SK-N-SH treated with all-trans-retinoic acid at 6 μM for 48 hours (cell line): Measurements from ENCODE around the gene PGP.

Experiments
- ATAC-seq: fragments of 200-7000 bp; cut with Tn5 transposase; 3 replicates; pipeline ENCODE4 v1.9.1; 2020; ENCODE audit warnings: mild to moderate bottlenecking, moderate library complexity
- ARNTL ChIP-seq: fragments of 450-650 bp; formaldehyde crosslinking; IDR thresholded peaks from 2 replicates; pipeline ENCODE4 v1.5.0; 2020; ENCODE audit warnings: low read depth, mild to moderate bottlenecking, moderate library complexity, borderline replicate concordance
- BACH2 ChIP-seq: fragments of 250-450 bp; sonication (Bioruptor Pico); IDR thresholded peaks from 2 replicates; pipeline ENCODE4 v1.9.0; 2021; ENCODE audit warnings: mild to moderate bottlenecking, borderline replicate concordance
- CREB5 ChIP-seq: fragments of 250-450 bp; sonication (Bioruptor Pico); IDR thresholded peaks from 2 replicates; pipeline ENCODE4 v1.5.1; 2020; ENCODE audit warnings: low read depth, mild to moderate bottlenecking, moderate library complexity
- CSDC2 ChIP-seq: fragments of 250-450 bp; sonication (Bioruptor Pico); IDR thresholded peaks from 2 replicates; pipeline ENCODE4 v1.5.0; 2020; ENCODE audit warnings: mild to moderate bottlenecking, moderate library complexity
- GLIS3 ChIP-seq: fragments of 250-450 bp; sonication (Bioruptor Pico); IDR thresholded peaks from 2 replicates; pipeline ENCODE4 v1.5.0; 2020; ENCODE audit warnings: mild to moderate bottlenecking, moderate library complexity
- ISL1 ChIP-seq: fragments of 250-450 bp; sonication (Bioruptor Pico); IDR thresholded peaks from 2 replicates; pipeline ENCODE4 v2.1.2; 2022; ENCODE audit warnings: mild to moderate bottlenecking, moderate library complexity
- OSR1 ChIP-seq: fragments of 250-450 bp; sonication (Bioruptor Pico); IDR thresholded peaks from 2 replicates; pipeline ENCODE4 v1.8.0; 2022; ENCODE audit warnings: moderate library complexity, mild to moderate bottlenecking, inconsistent platforms
- PATZ1 ChIP-seq: fragments of 250-450 bp; sonication (Bioruptor Pico); IDR thresholded peaks from 2 replicates; pipeline ENCODE4 v1.8.0; 2020; ENCODE audit warnings: mild to moderate bottlenecking, moderate library complexity, borderline replicate concordance
- POU6F1 ChIP-seq: fragments of 250-450 bp; sonication (Bioruptor Pico); IDR thresholded peaks from 2 replicates; pipeline ENCODE4 v1.8.0; 2021; ENCODE audit warnings: low read depth, mild to moderate bottlenecking, moderate library complexity, borderline replicate concordance
- PPARA ChIP-seq: fragments of 250-450 bp; sonication (Bioruptor Pico); IDR thresholded peaks from 2 replicates; pipeline ENCODE4 v1.5.0; 2020; ENCODE audit warnings: mild to moderate bottlenecking, borderline replicate concordance
- RARB ChIP-seq: fragments of 250-450 bp; sonication (Bioruptor Pico); IDR thresholded peaks from 2 replicates; pipeline ENCODE4 v1.8.0; 2021; ENCODE audit warnings: mild to moderate bottlenecking, moderate library complexity
- SNAI2 ChIP-seq: fragments of 250-450 bp; sonication (Bioruptor Pico); IDR thresholded peaks from 2 replicates; pipeline ENCODE4 v1.5.0; 2020; ENCODE audit warnings: mild to moderate bottlenecking, moderate library complexity
- TCF4 ChIP-seq: fragments of 250-450 bp; sonication (Bioruptor Pico); IDR thresholded peaks from 2 replicates; pipeline ENCODE4 v1.8.0; 2021; ENCODE audit warnings: mild to moderate bottlenecking, moderate library complexity, borderline replicate concordance
- TOX ChIP-seq: fragments of 250-450 bp; sonication (Bioruptor Pico); IDR thresholded peaks from 2 replicates; pipeline ENCODE4 v1.8.0; 2021; ENCODE audit warnings: mild to moderate bottlenecking, moderate library complexity, borderline replicate concordance
- TSHZ2 ChIP-seq: fragments of 250-450 bp; sonication (Bioruptor Pico); IDR thresholded peaks from 2 replicates; pipeline ENCODE4 v1.5.0; 2020; ENCODE audit warnings: mild to moderate bottlenecking, moderate library complexity
- ZC3H10 ChIP-seq: fragments of 250-450 bp; sonication (Bioruptor Pico); IDR thresholded peaks from 2 replicates; pipeline ENCODE4 v1.5.1; 2021; ENCODE audit warnings: mild to moderate bottlenecking, moderate library complexity
- ZFP3 ChIP-seq: fragments of 250-450 bp; sonication (Bioruptor Pico); IDR thresholded peaks from 2 replicates; pipeline ENCODE4 v1.5.0; 2020; ENCODE audit warnings: mild to moderate bottlenecking, moderate library complexity
- ZNF565 ChIP-seq: fragments of 450-650 bp; formaldehyde crosslinking; conservative IDR thresholded peaks from 2 replicates; pipeline ENCODE4 v1.5.0; 2020; ENCODE audit warnings: low read depth, mild to moderate bottlenecking, moderate library complexity
- ZNF70 ChIP-seq: fragments of 450-650 bp; formaldehyde crosslinking; IDR thresholded peaks from 2 replicates; pipeline ENCODE4 v1.5.0; 2020; ENCODE audit warnings: mild to moderate bottlenecking, moderate library complexity

The PGP gene

GRCh38 chr16:2180962-2181923 lies 33.4 kb downstream of the PGP start (continued):
- TF ChIP-seq PATZ1: no peak
- TF ChIP-seq POU6F1 (CRISPR knock-in tag): no peak
- no peak for TF ChIP-seq ZNF70 (CRISPR knock-in tag)
- no peak for TF ChIP-seq ARNTL (CRISPR knock-in tag)
- TF ChIP-seq SNAI2 (CRISPR knock-in tag): no peak

- no peak for ATAC-seq
- TF ChIP-seq TOX (CRISPR knock-in tag) (no peak), OSR1 (CRISPR knock-in tag) (no peak), ZNF565 (CRISPR knock-in tag) (no peak), ISL1 (no peak), TSHZ2 (CRISPR knock-in tag) (no peak), CSDC2 (CRISPR knock-in tag) (no peak), ARNTL (CRISPR knock-in tag) (no peak), ZFP3 (no peak)
Measured at GRCh38 chr16:2180461-2180860, 34.2 kb downstream of the PGP start.

- no peak for ATAC-seq
- TF ChIP-seq SNAI2 (CRISPR knock-in tag) (no peak), GLIS3 (CRISPR knock-in tag) (no peak), TCF4 (CRISPR knock-in tag) (no peak), PATZ1 (no peak), ZNF70 (CRISPR knock-in tag) (no peak), ZFP3 (no peak), BACH2 (no peak), TSHZ2 (CRISPR knock-in tag) (no peak), CREB5 (CRISPR knock-in tag) (no peak), ZC3H10 (CRISPR knock-in tag) (no peak), ISL1 (no peak), POU6F1 (CRISPR knock-in tag) (no peak), CSDC2 (CRISPR knock-in tag) (no peak), RARB (CRISPR knock-in tag) (no peak), ARNTL (CRISPR knock-in tag) (no peak), PPARA (CRISPR knock-in tag) (no peak)
Measured at GRCh38 chr16:2179576-2179975, 35.1 kb downstream of the PGP start.
